Aortic smooth muscle cell (primary cell): Measurements from ENCODE around the gene OR12D3. TPM values are rescaled to one million over a fixed set of nuclear protein-coding genes. Genes with fewer than 3 reads are reported as not detected.

Experiments
- total RNA-seq: library from RNA; depleted of rRNA; stranded (reverse); fragments of >200 nt; gene quantifications from 2 replicates; pipeline ENCODE4 v1.2.3, GENCODE V29; 2014

The OR12D3 gene, protein sequence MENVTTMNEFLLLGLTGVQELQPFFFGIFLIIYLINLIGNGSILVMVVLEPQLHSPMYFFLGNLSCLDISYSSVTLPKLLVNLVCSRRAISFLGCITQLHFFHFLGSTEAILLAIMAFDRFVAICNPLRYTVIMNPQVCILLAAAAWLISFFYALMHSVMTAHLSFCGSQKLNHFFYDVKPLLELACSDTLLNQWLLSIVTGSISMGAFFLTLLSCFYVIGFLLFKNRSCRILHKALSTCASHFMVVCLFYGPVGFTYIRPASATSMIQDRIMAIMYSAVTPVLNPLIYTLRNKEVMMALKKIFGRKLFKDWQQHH
- total RNA-seq, result not detected in 2 replicates

DNA sequence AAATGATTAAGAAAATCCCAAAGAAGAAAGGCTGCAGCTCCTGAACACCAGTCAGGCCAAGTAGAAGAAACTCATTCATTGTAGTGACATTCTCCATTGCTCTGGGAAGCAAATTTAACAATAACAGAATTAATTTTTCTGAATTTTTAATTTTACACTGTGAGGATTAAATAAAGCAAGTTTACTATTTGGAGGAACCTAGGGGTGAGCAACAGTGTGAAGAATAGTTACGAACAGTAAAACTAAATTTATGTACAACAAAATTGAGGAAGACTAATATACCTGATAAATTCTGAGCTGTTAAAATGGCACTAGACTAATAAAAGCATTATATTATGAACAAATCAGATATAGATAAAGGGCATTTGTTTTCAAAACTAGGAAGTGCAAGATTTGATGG is at the start of gene OR12D3:
TSS of gene OR12D3 (minus strand) at position 101 of the 400 bp plus-strand sequence. CDS start at position 97, 4 bp downstream.

DNA sequence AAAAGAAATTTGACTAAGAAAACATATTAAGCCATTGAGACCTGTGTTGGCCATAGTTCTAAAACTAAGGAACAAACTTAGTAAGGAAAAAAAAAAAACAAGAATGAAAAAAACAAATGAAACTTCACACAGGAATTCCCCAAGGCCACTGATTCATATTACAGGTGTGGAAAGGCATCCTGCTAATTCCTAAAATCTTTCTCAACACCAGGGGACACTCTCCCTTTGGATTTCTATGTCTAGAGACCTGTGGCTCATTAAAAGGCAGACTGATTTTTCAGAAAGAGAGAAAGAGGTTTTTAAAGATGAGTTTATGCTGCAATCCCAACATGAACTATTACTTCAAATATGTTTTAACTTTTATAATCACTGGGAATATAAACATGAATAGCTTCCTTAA is 39.5 kb upstream of the OR12D3 start, which contains the start of gene OR12D1:
TSS of gene OR12D1 (plus strand) at position 341 of the 400 bp plus-strand sequence.

DNA sequence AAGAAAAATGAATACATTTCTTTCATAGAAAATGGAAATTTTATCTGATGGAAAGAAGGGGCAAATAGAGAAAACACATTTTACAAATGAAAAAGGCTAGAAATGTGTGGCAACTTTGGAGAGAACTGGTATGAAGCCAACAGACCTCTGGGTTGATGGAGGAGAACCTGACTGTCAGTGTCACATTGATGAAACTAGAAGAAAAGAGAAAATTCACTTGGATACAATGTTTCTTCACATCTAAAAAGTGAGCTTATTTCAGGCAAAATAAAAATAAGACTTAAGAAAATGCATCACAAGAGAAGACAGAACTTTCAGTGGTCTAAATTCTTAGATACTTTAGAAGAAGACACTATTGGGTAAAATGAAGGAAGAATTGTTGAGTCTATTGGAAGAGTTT is 20.2 kb upstream of the OR12D3 start, which contains the start of gene OR12D2:
TSS of gene OR12D2 (plus strand) at position 301 of the 400 bp plus-strand sequence. CDS start 1,069 bp downstream, outside the sequence.

DNA sequence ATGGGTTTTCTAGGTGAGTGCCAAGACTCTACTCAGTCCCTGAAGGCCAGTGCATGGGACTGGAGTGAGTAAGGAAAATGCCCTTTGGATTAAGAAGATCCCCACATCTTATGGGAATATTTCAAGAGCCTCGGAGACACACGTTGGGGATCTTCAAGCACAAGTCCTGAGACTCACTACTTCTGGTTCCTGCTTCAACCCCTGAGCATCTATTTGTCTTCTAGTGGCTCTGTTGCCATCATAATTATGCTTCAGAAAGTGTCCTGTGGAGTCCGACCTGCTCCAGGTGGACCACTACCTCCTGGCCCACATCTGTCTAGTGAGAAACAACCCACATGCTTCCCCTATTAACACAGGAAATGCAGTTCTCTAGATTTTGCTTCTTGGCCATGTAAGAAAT is 6.3 kb downstream of the OR12D3 start, which contains the start of gene OR5V1:
TSS of gene OR5V1 (minus strand) at position 101 of the 400 bp plus-strand sequence. CDS start 12,670 bp downstream, outside the sequence.

Other genes starting within 250 kb of the OR12D3 start
- gene OR2J2, start 204.4 kb downstream of the OR12D3 start, total RNA-seq, result not detected in 2 replicates
- gene OR14J1, start 73.6 kb downstream of the OR12D3 start, total RNA-seq, result not detected in 2 replicates
- gene OR5V1, start 6.4 kb downstream of the OR12D3 start, total RNA-seq, result not detected in 2 replicates
- not detected in 2 replicates for gene OR12D2, start 20.3 kb upstream of the OR12D3 start, total RNA-seq
- not detected in 2 replicates for gene OR12D1, start 39.6 kb upstream of the OR12D3 start, total RNA-seq
- gene OR10C1, start 64.0 kb upstream of the OR12D3 start, total RNA-seq, result not detected in 2 replicates
- gene OR11A1, start 81.8 kb upstream of the OR12D3 start, total RNA-seq, result not detected in 2 replicates
- not detected in 2 replicates for gene OR2H1, start 81.9 kb upstream of the OR12D3 start, total RNA-seq
- not detected in 2 replicates for gene MAS1L, start 112.7 kb upstream of the OR12D3 start, total RNA-seq
- gene UBD, start 184.4 kb upstream of the OR12D3 start, total RNA-seq, result not detected in 2 replicates
- not detected in 2 replicates for gene OR2H2, start 209.8 kb upstream of the OR12D3 start, total RNA-seq